Hepatocyte (in vitro differentiated cells): ENCODE data around the gene RASGEF1C. TPM values are rescaled to one million over a fixed set of nuclear protein-coding genes. Genes with fewer than 3 reads are reported as not detected.

ENCODE experiments used
- DNase-seq: peaks from one replicate; pipeline ENCODE4 v3.0.0-alpha.2; 2016; ENCODE audit warnings: low spot score
- H2AFZ ChIP-seq: fragments of 200-600 bp; sonication (generic); 2 replicates; pipeline ENCODE4 v1.6.0; 2016; ENCODE audit warnings: antibody characterized with exemption, mild to moderate bottlenecking
- H3K27ac ChIP-seq: fragments of 200-600 bp; sonication (generic); 2 replicates; pipeline ENCODE4 v1.5.1; 2016; ENCODE audit warnings: mild to moderate bottlenecking
- H3K27me3 ChIP-seq: fragments of 200-600 bp; sonication (generic); 2 replicates; pipeline ENCODE4 v1.6.1; 2016
- H3K36me3 ChIP-seq: fragments of 200-600 bp; sonication (generic); replicated peaks from 2 replicates; pipeline ENCODE4 v1.5.1; 2016; ENCODE audit warnings: low read depth; ENCODE audit not compliant: insufficient read depth
- H3K4me1 ChIP-seq: fragments of 200-600 bp; sonication (generic); 2 replicates; pipeline ENCODE4 v1.5.1; 2016; ENCODE audit warnings: mild to moderate bottlenecking, moderate library complexity; ENCODE audit not compliant: insufficient read depth
- H3K4me2 ChIP-seq: fragments of 200-600 bp; sonication (generic); 2 replicates; pipeline ENCODE4 v1.6.0; 2016
- H3K4me3 ChIP-seq: fragments of 200-600 bp; sonication (generic); 2 replicates; pipeline ENCODE4 v1.5.1; 2016; ENCODE audit warnings: mild to moderate bottlenecking
- H3K79me2 ChIP-seq: fragments of 200-600 bp; sonication (generic); 2 replicates; pipeline ENCODE4 v1.6.0; 2017; ENCODE audit warnings: mild to moderate bottlenecking
- H3K9me2 ChIP-seq: fragments of 200-600 bp; sonication (generic); replicated peaks from 2 replicates; pipeline ENCODE4 v1.6.0; 2017; ENCODE audit warnings: mild to moderate bottlenecking; ENCODE audit not compliant: insufficient read depth
- H3K9me3 ChIP-seq: fragments of 200-600 bp; sonication (generic); 2 replicates; pipeline ENCODE4 v1.5.1; 2016; ENCODE audit warnings: low read depth, mild to moderate bottlenecking
- H4K20me1 ChIP-seq: fragments of 200-600 bp; sonication (generic); 2 replicates; pipeline ENCODE4 v1.6.0; 2016; ENCODE audit warnings: mild to moderate bottlenecking; ENCODE audit not compliant: insufficient read depth, poor library complexity, severe bottlenecking
- CTCF ChIP-seq: fragments of 200-600 bp; sonication (generic); IDR thresholded peaks from 2 replicates; pipeline ENCODE4 v1.5.1; 2016; ENCODE audit warnings: antibody characterized with exemption, mild to moderate bottlenecking; ENCODE audit not compliant: poor library complexity
- EZH2 ChIP-seq: fragments of 200-600 bp; sonication (generic); IDR thresholded peaks from 2 replicates; pipeline ENCODE4 v1.6.1; 2016; ENCODE audit warnings: antibody characterized with exemption, mild to moderate bottlenecking, borderline replicate concordance
- EZH2phosphoT487 ChIP-seq: fragments of 200-600 bp; sonication (generic); IDR thresholded peaks from one replicate; pipeline ENCODE4 v1.6.1; 2018; ENCODE audit warnings: antibody characterized with exemption, mild to moderate bottlenecking, low read depth, moderate library complexity; ENCODE audit not compliant: unreplicated experiment, severe bottlenecking
- WGBS: methylation state at CpG from one replicate; pipeline ENCODE4 v1.1.6; 2016; ENCODE audit warnings: low lambda C conversion rate; ENCODE audit errors: missing lambda C conversion rate; 5-methylcytosine and 5-hydroxymethylcytosine counted together
- polyA plus RNA-seq: library from polyadenylated mRNA; unstranded; fragments of >200 nt; fragmentation: Nextera tagmentation; extraction: Ambion mirVana; gene quantifications from 2 replicates; pipeline ENCODE4 v1.2.1, GENCODE V29; 2016
- total RNA-seq: library from RNA; depleted of rRNA; stranded (reverse); fragments of >200 nt; gene quantifications from 2 replicates; pipeline ENCODE4 v1.2.3, GENCODE V29; 2014

RASGEF1C gene
- total and polyA plus RNA-seq, 2 experiments from 2014 or later = not detected

GRCh38 chr5:180199390-180199789 lies 9.6 kb downstream of the RASGEF1C start:
- H3K79me2 ChIP-seq = no peaks in the 10 kb centered on the region
- no peak overlapping the region for H3K4me2 ChIP-seq
- H2AFZ ChIP-seq = no peak overlapping the region
- no peaks in the 10 kb centered on the region for H4K20me1 ChIP-seq
- H3K27me3 ChIP-seq = no peaks in the 10 kb centered on the region
- H3K27ac ChIP-seq = no peak overlapping the region
- TF ChIP-seq CTCF (no peak), EZH2 (no peak), EZH2phosphoT487 (no peak)
- no peak overlapping the region for H3K4me3 ChIP-seq
- no peak for DNase-seq
- no peaks in the 10 kb centered on the region for H3K4me1 ChIP-seq
- no peaks in the 10 kb centered on the region for H3K9me2 ChIP-seq
- WGBS = 79% methylated on average over 8 of the region's 8 CpGs
- H3K36me3 ChIP-seq = no peaks in the 10 kb centered on the region
- no peaks in the 10 kb centered on the region for H3K9me3 ChIP-seq

GRCh38 chr5:180198208-180198607 lies 10.8 kb downstream of the RASGEF1C start:
- no peak for DNase-seq
- H3K4me2 ChIP-seq = no peak overlapping the region
- H2AFZ ChIP-seq = no peak overlapping the region
- 98% methylated on average over 4 of the region's 4 CpGs for WGBS
- H4K20me1 ChIP-seq = no peaks in the 10 kb centered on the region
- H3K36me3 ChIP-seq = no peaks in the 10 kb centered on the region
- no peak for TF ChIP-seq EZH2
- H3K27ac ChIP-seq = no peak overlapping the region
- H3K4me3 ChIP-seq = no peak overlapping the region
- H3K4me1 ChIP-seq = no peaks in the 10 kb centered on the region
- H3K79me2 ChIP-seq = no peaks in the 10 kb centered on the region
- H3K9me3 ChIP-seq = no peaks in the 10 kb centered on the region
- H3K27me3 ChIP-seq = no peaks in the 10 kb centered on the region
- H3K9me2 ChIP-seq = no peaks in the 10 kb centered on the region

GRCh38 chr5:180197016-180197702 lies 11.9 kb downstream of the RASGEF1C start:
- no peaks in the 10 kb centered on the region for H3K79me2 ChIP-seq
- H3K4me3 ChIP-seq = no peak overlapping the region
- TF ChIP-seq CTCF = no peak
- no peak for TF ChIP-seq EZH2phosphoT487
- no peak for TF ChIP-seq EZH2
- no peak overlapping the region for H3K4me2 ChIP-seq
- no peaks in the 10 kb centered on the region for H3K9me2 ChIP-seq
- H3K27me3 ChIP-seq = no peaks in the 10 kb centered on the region
- no peak overlapping the region for H2AFZ ChIP-seq
- H3K36me3 ChIP-seq = no peaks in the 10 kb centered on the region
- no peaks in the 10 kb centered on the region for H4K20me1 ChIP-seq
- no peaks in the 10 kb centered on the region for H3K4me1 ChIP-seq
- 87% methylated on average over 14 of the region's 14 CpGs for WGBS
- no peak overlapping the region for H3K27ac ChIP-seq
- no peak for DNase-seq
- H3K9me3 ChIP-seq = no peaks in the 10 kb centered on the region

GRCh38 chr5:180194410-180195345 lies 14.3 kb downstream of the RASGEF1C start:
- Histone ChIP-seq H4K20me1 (no peaks in the 10 kb centered on the region), H3K4me2 (no peak overlapping the region)
- WGBS = 92% methylated on average over 34 of the region's 34 CpGs

More at GRCh38 chr5:180194410-180195345, 14.3 kb downstream of the RASGEF1C start:
- Histone ChIP-seq H3K4me1 (no peaks in the 10 kb centered on the region), H3K9me3 (no peaks in the 10 kb centered on the region), H2AFZ (no peak overlapping the region), H3K9me2 (no peaks in the 10 kb centered on the region), H3K27ac (no peak overlapping the region), H3K79me2 (no peaks in the 10 kb centered on the region), H3K4me3 (no peak overlapping the region), H3K36me3 (no peaks in the 10 kb centered on the region), H3K27me3 (no peaks in the 10 kb centered on the region)
- no peak for TF ChIP-seq EZH2phosphoT487
- no peak for TF ChIP-seq CTCF
- TF ChIP-seq EZH2 = no peak
- no peak for DNase-seq
